ENCODE data around the gene WNT6. TPM values are rescaled to one million over a fixed set of nuclear protein-coding genes. Genes with fewer than 3 reads are reported as not detected.
A peak's percentile ranks its signal among the peaks of the same experiment; 100 is the strongest.

WNT6 gene
- polyA plus RNA-seq, 4 donors, result 0.20 to 1.9 (median 0.43) TPM

DNA sequence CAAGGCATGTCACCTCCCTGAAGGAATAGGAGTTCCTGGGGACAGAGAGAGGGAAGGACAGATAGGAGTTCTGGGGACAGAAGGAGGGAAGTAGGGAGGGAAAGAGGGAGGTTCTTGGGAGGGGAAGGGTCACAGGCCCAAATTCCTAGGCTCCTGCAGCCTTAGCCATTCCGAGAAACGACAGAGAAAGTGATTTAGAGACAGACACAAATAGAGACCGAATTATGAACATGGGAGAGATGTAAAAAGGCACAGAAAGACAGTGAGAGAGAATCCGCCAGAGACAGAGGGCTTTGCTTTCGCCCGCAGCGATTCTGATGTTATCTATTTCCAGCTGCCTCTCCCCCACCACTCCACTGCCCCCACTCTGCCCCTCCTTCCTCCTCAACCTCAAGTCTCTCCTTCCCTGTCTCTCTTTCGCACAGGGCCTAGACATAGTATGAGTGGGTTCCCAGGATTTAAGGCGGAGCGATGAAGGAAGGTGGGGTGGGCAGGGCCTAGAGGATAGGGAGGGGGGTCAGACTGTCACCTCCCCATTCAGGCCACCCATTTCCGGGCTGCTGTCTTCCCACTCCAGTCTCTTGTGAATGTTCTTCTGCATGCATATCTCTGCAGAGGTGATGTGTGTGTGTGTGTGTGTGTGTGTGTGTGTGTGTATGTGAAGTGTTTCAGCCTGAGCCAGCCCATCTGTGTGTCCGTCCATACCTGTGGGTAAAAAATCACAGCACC is 3.3 kb upstream of the WNT6 start:
- DNase-seq (ENCODE audit: low read depth in 4 of 4, low spot score in 3 of 4), result no peak

DNA sequence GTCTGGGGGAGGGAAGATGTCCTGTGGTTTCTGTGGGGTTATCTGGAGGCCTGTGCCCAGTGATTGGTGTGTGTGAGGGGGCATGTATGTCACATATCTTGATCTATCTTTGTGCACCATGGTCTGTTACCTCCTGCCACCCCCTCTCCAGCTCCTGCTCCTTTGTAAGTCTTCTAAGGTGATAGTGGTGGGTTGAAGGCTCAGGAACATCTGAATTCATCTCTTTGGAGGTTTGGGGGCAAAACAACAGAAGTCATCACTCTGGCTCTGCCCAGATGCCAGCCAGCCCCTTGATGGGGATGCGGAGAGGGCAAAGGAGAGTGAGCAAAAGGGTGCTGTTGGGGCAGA is 2.7 kb upstream of the WNT6 start:
- no peak for DNase-seq (ENCODE audit: low read depth in 4 of 4, low spot score in 3 of 4)

DNA sequence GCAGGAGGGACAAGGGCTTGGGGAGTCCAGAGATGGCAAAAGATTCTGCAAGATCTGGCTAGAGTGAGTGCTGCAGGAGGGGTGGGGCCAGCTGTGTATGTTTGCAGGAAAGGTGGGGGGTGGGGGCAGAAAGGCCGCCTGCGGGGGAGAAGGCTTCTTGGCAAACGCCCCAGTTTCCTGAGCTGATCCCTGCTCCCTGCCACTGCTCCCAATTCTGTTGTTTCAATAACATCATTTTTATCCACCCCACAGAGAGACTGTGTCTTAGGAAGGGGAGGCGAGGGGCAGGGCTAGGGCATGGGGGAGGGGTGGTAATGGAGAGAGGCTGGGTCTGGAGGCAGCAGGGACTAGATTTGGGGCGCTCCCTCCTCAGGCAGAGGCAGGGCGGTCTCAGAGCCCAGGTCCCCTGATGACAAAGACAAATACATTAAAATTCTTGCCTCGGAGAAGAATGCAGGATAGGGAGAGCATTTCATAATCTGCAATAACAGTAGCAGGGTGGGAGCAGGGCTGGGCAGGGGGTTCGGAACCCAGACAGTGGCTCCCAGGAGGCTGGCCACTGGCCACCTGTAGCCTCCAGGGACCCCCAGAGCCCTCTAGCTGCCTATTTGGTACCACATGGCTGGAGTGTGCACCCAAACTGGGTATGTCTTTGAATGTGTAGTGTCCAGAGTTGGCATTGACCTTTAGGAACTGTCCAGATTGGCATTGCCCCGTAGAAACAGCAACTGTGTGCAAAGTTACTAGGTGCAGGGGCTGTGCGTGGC is 2.1 kb upstream of the WNT6 start:
- no peak for DNase-seq (ENCODE audit: low read depth in 4 of 4, low spot score in 3 of 4)

DNA sequence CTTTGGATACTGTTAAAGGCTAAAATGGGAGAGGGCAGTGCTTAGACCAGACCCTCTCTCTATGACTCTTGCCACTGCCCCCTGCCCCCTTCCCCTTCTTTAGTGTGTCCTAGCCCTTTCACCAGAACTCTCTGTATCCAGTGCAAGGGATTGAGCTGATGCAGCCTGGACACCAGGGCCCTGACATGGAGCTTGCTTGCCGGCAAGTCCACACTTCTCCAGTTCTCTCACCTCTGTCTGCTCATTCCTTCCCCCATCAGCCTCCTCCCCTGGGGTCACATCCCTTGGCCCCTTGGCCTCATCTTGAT is 1.5 kb upstream of the WNT6 start:
- no peak for DNase-seq (ENCODE audit: low read depth in 4 of 4, low spot score in 3 of 4)

DNA sequence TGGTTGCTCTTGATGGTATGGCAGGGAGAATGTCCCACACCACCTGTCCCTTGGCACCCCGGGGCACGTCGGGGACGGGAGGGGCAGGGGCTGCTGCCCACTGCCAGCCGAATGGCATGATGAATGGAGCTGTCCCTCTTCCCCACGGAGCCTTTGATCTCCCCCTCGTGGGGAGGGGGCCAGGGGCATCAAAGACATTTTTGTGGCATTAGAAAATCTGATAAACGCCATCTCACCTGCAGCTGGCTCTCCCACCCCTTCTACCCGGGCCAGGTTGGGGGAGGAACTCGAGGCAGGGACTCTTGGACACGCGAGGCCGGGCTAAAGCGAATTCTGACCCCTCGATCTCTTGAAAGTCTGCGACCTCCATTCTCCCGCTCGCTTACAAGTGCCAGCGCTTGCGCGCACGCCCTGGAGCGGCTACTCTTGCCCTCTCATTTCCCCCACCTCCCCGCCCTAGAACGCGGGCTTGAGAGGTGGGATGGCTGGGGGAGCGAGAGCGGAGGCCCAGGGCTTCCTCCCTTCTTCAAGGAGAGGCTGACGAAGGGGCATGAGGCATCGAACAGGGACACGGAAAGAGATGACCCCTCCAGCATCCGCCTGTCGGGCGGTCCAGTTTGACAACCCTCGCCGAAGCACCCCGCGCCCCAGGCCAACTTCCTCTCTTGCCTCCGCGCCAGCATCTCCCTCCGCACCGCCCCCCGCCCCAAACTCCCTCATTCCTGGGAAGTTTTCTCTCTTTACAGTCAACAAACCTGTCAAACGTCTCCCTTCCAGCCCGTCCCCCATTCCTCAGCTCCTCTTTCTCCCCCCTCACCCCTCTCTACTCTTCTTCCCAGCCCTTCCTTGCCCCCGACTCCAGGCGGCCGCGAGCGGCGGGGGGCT is 692 bp upstream of the WNT6 start:
- DNase-seq (ENCODE audit: low read depth in 4 of 4, low spot score in 3 of 4), result no peak

DNA sequence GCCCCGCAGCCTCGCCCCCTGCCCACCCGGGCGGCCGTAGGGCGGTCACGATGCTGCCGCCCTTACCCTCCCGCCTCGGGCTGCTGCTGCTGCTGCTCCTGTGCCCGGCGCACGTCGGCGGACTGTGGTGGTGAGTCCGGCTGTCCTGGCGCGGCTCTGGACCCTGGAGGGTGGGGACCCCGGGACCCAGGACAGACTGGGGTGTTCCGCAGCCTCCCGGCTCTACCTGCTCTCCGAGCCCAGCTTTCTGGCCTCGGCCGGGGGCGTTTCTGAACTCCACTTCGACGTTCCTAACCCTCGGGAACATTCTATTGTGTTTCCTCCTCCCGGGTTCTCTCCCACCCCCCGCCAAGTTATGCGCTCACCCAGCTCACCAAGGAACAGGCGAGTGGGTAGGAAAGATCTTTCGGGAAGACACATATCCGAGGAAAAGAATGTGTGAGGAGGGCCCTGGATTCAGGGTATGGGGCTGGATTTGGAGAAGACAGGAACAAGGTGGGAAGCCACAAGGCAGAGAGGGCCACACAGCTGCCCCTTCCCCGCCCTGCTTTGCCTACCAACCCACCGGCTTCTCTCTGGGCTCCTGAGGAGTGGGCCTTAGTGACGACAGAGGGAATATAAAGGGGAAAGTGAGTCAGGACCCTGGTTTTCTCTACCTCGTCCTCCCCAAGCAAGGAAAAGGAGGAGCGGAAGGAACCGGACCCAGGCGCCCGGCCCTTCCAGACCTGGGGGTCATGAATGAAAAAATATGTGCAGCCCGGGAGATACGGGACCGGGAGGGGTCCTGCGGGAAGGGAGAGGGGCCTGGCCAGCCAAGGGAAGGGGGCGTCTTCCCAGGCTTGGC is 605 bp downstream of the WNT6 start:
- DNase-seq (ENCODE audit: low read depth in 4 of 4, low spot score in 3 of 4), result no peak

DNA sequence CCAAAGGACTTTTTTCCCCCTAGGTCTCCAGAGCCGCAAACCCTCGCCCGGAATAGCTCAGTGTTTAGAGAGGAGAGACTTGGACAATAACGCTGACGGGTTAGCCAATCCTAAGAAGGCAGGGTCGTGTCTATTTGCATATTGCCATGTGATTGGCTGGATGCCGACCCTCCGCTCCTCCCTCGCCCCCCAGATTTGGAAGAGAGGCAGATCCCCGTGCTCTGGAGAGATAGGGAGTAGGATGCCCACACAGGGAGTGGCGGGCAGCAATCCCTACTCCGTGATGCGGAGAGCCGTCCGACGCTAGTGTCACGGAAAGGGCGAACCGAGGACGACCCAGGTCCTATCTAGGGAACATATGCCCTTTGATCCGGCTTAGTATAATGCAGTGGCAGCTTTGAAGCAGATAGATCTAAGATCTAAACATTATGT is 1.4 kb downstream of the WNT6 start:
- DNase-seq (ENCODE audit: low read depth in 4 of 4, low spot score in 3 of 4), result peak in 3 of 4 donors; percentile 51 to 71 (median 67)

DNA sequence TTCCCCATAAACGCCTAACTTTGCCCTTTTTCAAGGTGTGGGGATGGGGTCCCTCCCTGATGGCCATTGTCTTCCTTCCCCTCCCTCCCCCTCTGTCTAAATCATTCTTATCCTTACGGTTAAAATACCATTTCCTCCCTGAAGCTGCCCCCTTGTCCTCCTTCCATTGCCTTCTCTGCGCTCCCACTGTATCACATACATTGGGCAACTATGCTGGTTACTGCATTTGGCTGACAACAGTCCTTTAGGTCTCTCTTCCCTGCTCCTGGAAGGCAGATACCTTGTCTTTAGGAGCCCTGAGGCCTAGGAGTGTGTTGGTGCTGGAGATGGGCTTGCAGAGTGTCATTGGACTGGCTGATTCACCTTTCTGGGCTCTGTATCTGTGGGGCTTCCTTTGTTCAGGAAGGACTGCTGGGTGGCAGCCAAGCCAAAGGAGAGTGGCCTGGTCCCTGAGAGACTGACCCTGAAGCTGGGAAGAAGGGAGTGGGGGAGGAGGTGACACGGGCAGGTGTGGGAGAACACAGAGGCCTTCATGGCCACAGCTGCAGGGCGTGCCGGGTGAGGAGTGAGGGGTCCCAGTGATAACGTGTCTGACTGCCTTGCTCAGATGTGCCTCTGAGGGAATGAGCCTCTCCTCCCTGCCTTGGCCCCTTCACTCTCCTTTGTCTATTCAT is 2.2 kb downstream of the WNT6 start:
- no peak for DNase-seq (ENCODE audit: low read depth in 4 of 4, low spot score in 3 of 4)

DNA sequence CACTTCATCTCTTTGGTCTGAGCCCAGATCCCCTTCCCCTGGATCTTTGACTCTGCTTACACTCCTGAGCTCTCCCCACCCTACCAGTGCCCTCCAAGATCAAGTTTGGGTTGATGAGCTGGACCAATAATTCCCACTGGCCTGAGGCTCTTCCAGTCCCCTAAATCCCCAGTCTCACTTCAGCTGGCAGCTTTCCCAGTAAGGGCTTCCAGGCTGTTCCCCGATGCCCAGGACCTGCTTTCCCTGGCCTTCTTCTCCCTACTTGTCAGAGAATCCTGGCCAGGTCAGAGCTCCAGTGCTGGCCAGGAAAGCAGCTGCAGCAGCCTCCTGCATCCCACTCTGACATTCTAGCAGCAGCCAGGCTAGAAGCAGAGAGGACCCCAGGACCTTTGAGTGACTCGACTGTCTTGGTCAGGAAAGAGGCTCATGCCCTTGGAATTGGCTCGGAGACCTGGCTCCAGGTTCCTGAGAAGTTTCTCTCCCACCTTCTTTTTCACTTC is 3.5 kb downstream of the WNT6 start:
- DNase-seq (ENCODE audit: low read depth in 4 of 4, low spot score in 3 of 4), result no peak

DNA sequence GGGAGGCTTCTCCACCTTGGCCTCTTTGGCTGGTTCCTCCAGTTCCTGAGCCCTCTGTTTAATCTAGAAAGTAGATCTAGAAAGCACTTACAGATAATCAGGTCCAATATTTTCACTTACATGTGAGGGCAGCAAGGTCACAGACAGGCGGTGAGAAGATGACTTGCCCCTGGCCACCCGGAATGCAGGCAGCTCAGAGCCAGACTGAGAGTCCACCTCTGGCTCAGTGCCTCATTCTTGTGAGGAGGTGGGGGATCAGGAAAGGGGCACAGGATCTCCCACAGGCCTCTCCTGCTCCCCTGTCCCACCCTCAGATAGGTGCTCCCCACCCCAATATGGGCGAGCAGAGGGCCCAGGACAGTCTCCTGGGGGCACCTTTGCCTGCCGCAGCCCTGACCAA is 5.8 kb downstream of the WNT6 start:
- no peak for DNase-seq (ENCODE audit: low read depth in 4 of 4, low spot score in 3 of 4)

DNA sequence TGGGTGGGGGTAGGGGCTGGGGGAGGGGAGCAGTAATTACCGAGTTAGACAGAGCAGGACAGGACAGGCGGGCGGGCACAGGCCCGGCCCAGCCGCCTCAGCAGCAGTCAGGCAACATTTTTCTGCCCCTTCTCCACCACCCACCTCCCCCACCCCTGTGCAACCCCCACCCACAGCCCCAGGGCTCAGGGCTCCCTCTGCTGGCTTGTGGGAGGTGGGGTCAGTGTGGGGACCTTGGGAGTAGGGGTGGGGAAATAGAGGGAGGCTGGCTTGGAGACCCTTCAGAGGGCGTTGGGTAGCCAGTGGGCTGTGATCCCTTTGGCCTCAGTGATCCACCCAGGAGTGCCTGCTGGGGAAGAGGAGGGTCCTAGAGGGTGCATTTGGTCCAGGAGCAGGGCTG is 6.4 kb downstream of the WNT6 start:
- no peak for DNase-seq (ENCODE audit: low read depth in 4 of 4, low spot score in 3 of 4)

DNA sequence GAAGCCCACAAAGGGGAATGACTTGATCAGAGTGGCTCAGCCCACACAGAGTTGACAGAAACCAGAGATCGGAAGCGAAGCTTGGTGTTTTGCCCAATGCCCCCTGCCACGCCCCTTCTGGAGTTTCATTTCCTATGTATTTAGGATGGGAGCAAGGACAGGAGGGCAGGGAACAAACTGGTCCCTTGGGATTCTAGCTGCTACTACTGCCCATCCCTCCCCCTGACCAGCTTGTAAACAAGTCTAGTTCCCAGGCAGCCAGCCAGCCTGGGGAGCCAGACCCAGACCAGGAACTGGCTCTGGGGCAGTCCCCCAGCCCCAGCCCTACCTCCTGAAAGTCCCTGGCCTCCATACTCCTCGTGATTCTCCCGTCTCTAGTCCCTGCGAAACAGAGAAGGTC is 8.3 kb downstream of the WNT6 start:
- DNase-seq (ENCODE audit: low read depth in 4 of 4, low spot score in 3 of 4), result no peak

DNA sequence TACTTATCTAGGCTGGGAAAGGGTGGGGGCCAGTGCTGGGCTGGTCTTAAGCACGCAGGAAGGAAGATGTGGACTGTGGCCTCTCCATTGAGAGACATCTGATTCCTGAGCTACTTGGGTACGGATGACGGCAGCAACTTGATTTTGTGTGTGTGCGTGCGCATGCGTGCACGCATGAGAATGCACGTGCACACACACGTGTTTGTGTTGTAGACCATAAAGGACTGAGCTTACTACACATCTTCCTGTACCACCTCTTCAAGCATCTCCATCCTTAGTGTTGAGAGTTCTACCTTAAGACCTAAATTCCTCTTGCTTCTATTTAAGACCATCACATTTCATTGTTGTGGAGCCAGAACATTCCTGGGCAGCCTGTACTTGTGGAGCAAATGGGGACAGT is 9.5 kb downstream of the WNT6 start:
- DNase-seq (ENCODE audit: low read depth in 4 of 4, low spot score in 3 of 4), result no peak

DNA sequence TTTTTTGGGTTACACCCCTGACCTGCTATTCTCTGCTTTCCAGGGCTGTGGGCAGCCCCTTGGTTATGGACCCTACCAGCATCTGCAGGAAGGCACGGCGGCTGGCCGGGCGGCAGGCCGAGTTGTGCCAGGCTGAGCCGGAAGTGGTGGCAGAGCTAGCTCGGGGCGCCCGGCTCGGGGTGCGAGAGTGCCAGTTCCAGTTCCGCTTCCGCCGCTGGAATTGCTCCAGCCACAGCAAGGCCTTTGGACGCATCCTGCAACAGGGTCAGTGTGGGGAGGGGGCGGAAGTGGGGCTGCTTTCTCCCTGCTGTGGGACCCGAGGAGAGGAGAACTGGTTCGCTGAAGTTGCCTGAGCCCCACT is 11.4 kb downstream of the WNT6 start:
- no peak for DNase-seq (ENCODE audit: low read depth in 4 of 4, low spot score in 3 of 4)

DNA sequence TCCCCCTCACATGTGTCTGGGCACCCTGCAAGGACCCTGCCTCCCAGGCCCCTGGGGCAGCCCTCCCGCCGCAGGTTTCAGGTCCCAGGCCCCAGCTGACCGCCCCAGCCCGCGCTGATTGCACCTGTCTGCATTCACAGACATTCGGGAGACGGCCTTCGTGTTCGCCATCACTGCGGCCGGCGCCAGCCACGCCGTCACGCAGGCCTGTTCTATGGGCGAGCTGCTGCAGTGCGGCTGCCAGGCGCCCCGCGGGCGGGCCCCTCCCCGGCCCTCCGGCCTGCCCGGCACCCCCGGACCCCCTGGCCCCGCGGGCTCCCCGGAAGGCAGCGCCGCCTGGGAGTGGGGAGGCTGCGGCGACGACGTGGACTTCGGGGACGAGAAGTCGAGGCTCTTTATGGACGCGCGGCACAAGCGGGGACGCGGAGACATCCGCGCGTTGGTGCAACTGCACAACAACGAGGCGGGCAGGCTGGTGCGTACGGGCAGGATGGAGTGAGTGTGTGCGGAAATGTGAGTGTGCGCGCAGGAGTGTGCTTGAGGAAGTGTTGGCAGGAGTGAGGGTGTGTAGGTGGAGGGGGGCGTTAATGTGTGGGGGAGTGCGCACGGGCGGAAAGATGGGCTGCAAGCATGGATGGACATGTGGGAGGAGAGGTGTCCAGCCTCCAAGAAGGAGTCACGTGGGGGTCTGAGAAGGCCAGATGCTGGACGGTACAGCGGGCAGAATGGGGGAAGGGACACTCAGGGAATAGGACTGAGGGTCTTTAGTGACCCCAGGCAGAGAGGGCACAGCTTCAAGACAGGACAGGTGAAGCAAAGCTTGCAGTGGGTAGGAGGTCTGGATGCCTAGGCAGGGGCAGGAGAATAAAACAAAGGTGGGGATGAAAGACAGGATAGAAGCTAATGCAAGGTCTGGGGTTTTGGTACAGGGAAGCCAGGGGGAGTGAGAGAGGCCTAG is 12.0 kb downstream of the WNT6 start:
- no peak for DNase-seq (ENCODE audit: low read depth in 4 of 4, low spot score in 3 of 4)

DNA sequence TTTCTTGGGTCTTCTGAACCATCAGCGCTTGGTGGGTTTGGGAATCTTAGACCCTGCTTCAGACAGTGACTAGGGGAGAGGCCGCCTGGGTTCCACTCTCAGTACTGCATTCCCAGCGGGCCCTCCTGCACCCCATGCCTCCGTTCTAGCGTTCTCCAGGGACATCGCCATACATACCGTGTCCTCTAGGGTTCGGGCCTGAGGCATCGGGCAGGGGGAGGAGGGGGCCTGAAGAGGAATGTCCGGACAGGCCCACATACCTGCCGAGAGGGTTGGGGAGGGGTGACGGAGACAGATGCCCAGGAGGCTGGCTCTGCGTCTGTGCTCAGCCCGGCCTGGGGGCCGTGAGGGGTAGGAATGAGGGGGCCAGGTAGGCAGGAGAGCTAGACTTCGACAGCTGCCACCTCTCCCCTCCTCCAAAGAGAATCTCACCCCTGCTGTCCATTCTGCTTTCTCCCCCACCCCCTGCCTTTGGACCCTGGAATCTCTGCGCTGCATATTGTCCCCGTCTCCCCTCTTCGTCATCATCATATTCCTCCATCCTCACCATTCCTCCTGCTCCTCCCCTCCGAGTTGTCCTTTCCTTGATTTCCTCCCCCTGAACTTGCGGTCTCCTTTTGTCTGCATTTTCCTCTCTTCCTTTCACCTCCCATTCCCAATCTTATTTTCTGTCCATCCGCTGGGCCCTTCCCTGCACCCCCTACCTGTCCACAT is 13.2 kb downstream of the WNT6 start:
- no peak for DNase-seq (ENCODE audit: low read depth in 4 of 4, low spot score in 3 of 4)

DNA sequence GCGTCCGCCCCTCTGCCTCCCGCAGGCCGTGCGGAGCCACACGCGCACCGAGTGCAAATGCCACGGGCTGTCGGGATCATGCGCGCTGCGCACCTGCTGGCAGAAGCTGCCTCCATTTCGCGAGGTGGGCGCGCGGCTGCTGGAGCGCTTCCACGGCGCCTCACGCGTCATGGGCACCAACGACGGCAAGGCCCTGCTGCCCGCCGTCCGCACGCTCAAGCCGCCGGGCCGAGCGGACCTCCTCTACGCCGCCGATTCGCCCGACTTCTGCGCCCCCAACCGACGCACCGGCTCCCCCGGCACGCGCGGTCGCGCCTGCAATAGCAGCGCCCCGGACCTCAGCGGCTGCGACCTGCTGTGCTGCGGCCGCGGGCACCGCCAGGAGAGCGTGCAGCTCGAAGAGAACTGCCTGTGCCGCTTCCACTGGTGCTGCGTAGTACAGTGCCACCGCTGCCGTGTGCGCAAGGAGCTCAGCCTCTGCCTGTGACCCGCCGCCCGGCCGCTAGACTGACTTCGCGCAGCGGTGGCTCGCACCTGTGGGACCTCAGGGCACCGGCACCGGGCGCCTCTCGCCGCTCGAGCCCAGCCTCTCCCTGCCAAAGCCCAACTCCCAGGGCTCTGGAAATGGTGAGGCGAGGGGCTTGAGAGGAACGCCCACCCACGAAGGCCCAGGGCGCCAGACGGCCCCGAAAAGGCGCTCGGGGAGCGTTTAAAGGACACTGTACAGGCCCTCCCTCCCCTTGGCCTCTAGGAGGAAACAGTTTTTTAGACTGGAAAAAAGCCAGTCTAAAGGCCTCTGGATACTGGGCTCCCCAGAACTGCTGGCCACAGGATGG is 14.0 kb downstream of the WNT6 start:
- no peak for DNase-seq (ENCODE audit: low read depth in 4 of 4, low spot score in 3 of 4)

Data from left renal pelvis (tissue), 4 donors.